OCI-LY3 (cell line): ENCODE results near the gene LHCGR.

ENCODE experiments used
- EZH2phosphoT487 ChIP-seq: fragments of 200-600 bp; shearing (Covaris generic); IDR thresholded peaks from 2 replicates; pipeline ENCODE4 v1.6.1; 2018; ENCODE audit warnings: antibody characterized with exemption, mixed run types, low read depth
- TF ChIP-seq, protein P1 (sequence below): fragments of 200-600, 300-600 bp; sonication (generic); IDR thresholded peaks from 2 replicates; pipeline ENCODE4 v1.5.1; 2014; ENCODE audit warnings: antibody characterized with exemption, low read length, low read depth

DNA sequence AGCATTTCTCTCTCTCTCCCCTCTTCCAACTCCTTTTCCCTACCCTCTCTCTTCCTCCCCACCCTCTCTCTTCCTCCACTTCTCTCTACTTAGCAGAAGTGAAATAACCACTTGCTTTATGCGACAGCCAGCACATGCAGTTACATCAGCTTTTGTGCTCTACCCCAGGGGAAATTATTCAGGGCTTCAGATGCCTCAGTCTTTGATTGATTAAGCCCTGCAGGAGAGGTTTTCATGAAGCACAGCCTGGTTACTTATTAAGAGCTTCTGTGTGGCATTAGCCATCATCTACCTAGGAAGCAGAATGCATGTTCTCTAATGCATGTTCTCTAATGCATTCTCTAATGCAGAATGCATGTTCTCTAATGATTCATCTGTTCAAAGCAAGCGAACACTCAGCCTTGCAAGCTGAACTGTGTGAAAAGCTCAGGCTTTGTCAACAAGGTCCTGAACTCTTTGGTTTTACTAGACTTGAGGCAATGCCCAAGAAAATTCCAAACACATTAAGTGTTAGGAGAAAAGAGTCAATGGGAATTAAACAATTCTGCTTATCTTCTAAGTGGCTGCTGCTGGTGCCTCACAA is 56.1 kb downstream of the LHCGR start:
- TF ChIP-seq, protein P1, sequence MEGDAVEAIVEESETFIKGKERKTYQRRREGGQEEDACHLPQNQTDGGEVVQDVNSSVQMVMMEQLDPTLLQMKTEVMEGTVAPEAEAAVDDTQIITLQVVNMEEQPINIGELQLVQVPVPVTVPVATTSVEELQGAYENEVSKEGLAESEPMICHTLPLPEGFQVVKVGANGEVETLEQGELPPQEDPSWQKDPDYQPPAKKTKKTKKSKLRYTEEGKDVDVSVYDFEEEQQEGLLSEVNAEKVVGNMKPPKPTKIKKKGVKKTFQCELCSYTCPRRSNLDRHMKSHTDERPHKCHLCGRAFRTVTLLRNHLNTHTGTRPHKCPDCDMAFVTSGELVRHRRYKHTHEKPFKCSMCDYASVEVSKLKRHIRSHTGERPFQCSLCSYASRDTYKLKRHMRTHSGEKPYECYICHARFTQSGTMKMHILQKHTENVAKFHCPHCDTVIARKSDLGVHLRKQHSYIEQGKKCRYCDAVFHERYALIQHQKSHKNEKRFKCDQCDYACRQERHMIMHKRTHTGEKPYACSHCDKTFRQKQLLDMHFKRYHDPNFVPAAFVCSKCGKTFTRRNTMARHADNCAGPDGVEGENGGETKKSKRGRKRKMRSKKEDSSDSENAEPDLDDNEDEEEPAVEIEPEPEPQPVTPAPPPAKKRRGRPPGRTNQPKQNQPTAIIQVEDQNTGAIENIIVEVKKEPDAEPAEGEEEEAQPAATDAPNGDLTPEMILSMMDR: no peak
- no peak for TF ChIP-seq EZH2phosphoT487
